Measurements from ENCODE around the gene NKAIN2.

- TF ChIP-seq CTCF (IDR thresholded peaks at IDR 0.05) (no peak), POLR2A (IDR thresholded peaks at IDR 0.05) (no peak)
Measured at GRCh38 chr6:124285146-124285545, 481.5 kb downstream of the NKAIN2 start.

Measured in thyroid gland (tissue), 4 donors.